RKO (cell line): ENCODE results near the gene CD14.
A peak's percentile ranks its signal among the peaks of the same experiment; 100 is the strongest.
"Not testable (repeated sequence)": the region's sequence is repeated elsewhere in the genome, so short reads cannot be mapped to it uniquely, and the experiment has no call there.

ENCODE experiments used
- DNase-seq: peaks from one replicate; pipeline ENCODE4 v3.0.0-alpha.2; 2016; ENCODE audit warnings: low spot score

Gene CD14

GRCh38 chr5:140633021-140633471 lies at the start of gene CD14:
TSS of gene CD14 (minus strand) at chr5:140633175. CDS start at chr5:140633071, 104 bp downstream.
- DNase-seq, result no peak

GRCh38 chr5:140678993-140679392 lies 46.0 kb upstream of the CD14 start:
- no peak for DNase-seq

- no peak for DNase-seq
These were observed 45.0 kb upstream of the CD14 start for GRCh38 chr5:140677947-140678346.

GRCh38 chr5:140674629-140675028 lies 41.7 kb upstream of the CD14 start:
- no peak for DNase-seq

- DNase-seq, result no peak
These were observed 41.2 kb upstream of the CD14 start for GRCh38 chr5:140674211-140674610.

- DNase-seq, result no peak
These were observed 40.4 kb upstream of the CD14 start, which contains the start of gene DND1 for GRCh38 chr5:140673187-140673976. TSS of gene DND1 (minus strand) at chr5:140673576. CDS start at chr5:140673542, 34 bp downstream.

- no peak for DNase-seq
These were observed 39.6 kb upstream of the CD14 start for GRCh38 chr5:140672455-140673186.

- DNase-seq, result no peak
These were observed 38.6 kb upstream of the CD14 start for GRCh38 chr5:140671472-140672125.

- not testable (repeated sequence) for DNase-seq
These were observed 38.1 kb upstream of the CD14 start for GRCh38 chr5:140671035-140671434.

- peak; percentile 95 for DNase-seq
These were observed 31.6 kb upstream of the CD14 start, which contains the start of gene WDR55 for GRCh38 chr5:140664359-140665119. TSS of gene WDR55 (plus strand) at chr5:140664904. CDS start at chr5:140664913, 9 bp downstream.

GRCh38 chr5:140664030-140664358 lies 31.0 kb upstream of the CD14 start:
- DNase-seq, result no peak

GRCh38 chr5:140660371-140660770 lies 27.4 kb upstream of the CD14 start:
- DNase-seq, result not testable (repeated sequence)

GRCh38 chr5:140658870-140659269 lies 25.9 kb upstream of the CD14 start:
- DNase-seq, result no peak

GRCh38 chr5:140647042-140647419 lies 14.1 kb upstream of the CD14 start:
- DNase-seq, result no peak

- no peak for DNase-seq
These were observed 9.7 kb upstream of the CD14 start for GRCh38 chr5:140642718-140643117.

GRCh38 chr5:140641716-140642115 lies 8.7 kb upstream of the CD14 start:
- no peak for DNase-seq

- peak; percentile 95 for DNase-seq
These were observed 6.4 kb upstream of the CD14 start, which contains the start of gene TMCO6 for GRCh38 chr5:140639148-140639981. TSS of gene TMCO6 (plus strand) at chr5:140639451. CDS start at chr5:140639528, 77 bp downstream.

- DNase-seq, result not testable (repeated sequence)
These were observed 5.8 kb upstream of the CD14 start for GRCh38 chr5:140638898-140639147.

- DNase-seq, result no peak
These were observed 4.6 kb upstream of the CD14 start for GRCh38 chr5:140637371-140638100.
